ENCODE measurements around the gene GDPD4.
"Not testable (repeated sequence)": the region's sequence is repeated elsewhere in the genome, so short reads cannot be mapped to it uniquely, and the experiment has no call there.

The GDPD4 gene

GRCh38 chr11:77300028-77300427 lies 1.5 kb downstream of the GDPD4 start:
- H3K9me3 ChIP-seq (ENCODE audit: control insufficient read depth, insufficient read depth, low read depth, low read length); H3K36me3 ChIP-seq (ENCODE audit: control insufficient read depth in 2 of 2, insufficient read depth in 1 of 2, low read length in 2 of 2); POLR2A ChIA-PET; CTCF ChIA-PET; H3K4me1 ChIP-seq (ENCODE audit: control insufficient read depth, insufficient read depth, low read length); H3K4me3 ChIP-seq (ENCODE audit: low read depth, low read length); H3K27ac ChIP-seq (ENCODE audit: extremely low read depth, low read depth, low read length): not testable (repeated sequence)
- TF ChIP-seq SP2 (tag by site-specific recombination; IDR thresholded peaks at IDR 0.05) (peak; percentile 35; the same call in 1 of the 2 replicates), SETDB1 (IDR thresholded peaks at IDR 0.05; ENCODE audit: insufficient read length, low read length) (peak; percentile 36)

DNA sequence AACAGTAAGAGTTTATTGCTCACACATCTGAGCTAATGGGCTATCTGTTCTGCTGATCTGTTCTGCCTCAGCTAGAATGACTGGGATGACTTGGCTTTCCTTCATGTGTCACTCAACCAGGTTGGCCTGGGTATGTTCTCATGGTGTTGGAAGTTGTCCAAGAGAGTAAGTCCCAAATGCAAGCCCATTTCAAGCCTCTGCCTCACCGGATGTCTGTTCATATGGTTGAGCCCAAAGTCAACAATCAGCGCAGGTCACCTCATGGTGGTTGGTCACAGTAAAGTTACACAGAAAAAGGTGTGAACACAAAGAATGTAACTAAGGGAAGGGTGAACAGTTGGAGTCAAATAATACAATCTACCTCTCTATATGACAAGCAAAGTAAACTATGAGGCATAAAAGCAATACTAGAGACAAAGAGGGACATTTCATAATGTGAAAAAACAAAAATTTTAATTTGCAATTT lies 1.9 kb downstream of the GDPD4 start:
- no peaks in the 10 kb centered on the region for H3K4me1 ChIP-seq (ENCODE audit: control insufficient read depth, insufficient read depth, low read length)
- ChIA-PET CTCF (no interaction called here), POLR2A (no interaction called here)
- H3K9me3 ChIP-seq (ENCODE audit: control insufficient read depth, insufficient read depth, low read depth, low read length), result no peaks in the 10 kb centered on the region
- TF ChIP-seq, protein P1, sequence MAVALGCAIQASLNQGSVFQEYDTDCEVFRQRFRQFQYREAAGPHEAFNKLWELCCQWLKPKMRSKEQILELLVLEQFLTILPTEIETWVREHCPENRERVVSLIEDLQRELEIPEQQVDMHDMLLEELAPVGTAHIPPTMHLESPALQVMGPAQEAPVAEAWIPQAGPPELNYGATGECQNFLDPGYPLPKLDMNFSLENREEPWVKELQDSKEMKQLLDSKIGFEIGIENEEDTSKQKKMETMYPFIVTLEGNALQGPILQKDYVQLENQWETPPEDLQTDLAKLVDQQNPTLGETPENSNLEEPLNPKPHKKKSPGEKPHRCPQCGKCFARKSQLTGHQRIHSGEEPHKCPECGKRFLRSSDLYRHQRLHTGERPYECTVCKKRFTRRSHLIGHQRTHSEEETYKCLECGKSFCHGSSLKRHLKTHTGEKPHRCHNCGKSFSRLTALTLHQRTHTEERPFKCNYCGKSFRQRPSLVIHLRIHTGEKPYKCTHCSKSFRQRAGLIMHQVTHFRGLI (tag by site-specific recombination; IDR thresholded peaks at IDR 0.05), result peak; percentile 59; the same call in 1 of the 2 replicates
- TF ChIP-seq ZXDB (tag by site-specific recombination; IDR thresholded peaks at IDR 0.05) (no peak), ZNF404 (tag by site-specific recombination; IDR thresholded peaks at IDR 0.05) (no peak), ZNF324 (tag by site-specific recombination; IDR thresholded peaks at IDR 0.05) (no peak), YY2 (tag by site-specific recombination; IDR thresholded peaks at IDR 0.05) (no peak), ZNF600 (tag by site-specific recombination; IDR thresholded peaks at IDR 0.05) (peak; percentile 59)
- TF ChIP-seq, protein P2, sequence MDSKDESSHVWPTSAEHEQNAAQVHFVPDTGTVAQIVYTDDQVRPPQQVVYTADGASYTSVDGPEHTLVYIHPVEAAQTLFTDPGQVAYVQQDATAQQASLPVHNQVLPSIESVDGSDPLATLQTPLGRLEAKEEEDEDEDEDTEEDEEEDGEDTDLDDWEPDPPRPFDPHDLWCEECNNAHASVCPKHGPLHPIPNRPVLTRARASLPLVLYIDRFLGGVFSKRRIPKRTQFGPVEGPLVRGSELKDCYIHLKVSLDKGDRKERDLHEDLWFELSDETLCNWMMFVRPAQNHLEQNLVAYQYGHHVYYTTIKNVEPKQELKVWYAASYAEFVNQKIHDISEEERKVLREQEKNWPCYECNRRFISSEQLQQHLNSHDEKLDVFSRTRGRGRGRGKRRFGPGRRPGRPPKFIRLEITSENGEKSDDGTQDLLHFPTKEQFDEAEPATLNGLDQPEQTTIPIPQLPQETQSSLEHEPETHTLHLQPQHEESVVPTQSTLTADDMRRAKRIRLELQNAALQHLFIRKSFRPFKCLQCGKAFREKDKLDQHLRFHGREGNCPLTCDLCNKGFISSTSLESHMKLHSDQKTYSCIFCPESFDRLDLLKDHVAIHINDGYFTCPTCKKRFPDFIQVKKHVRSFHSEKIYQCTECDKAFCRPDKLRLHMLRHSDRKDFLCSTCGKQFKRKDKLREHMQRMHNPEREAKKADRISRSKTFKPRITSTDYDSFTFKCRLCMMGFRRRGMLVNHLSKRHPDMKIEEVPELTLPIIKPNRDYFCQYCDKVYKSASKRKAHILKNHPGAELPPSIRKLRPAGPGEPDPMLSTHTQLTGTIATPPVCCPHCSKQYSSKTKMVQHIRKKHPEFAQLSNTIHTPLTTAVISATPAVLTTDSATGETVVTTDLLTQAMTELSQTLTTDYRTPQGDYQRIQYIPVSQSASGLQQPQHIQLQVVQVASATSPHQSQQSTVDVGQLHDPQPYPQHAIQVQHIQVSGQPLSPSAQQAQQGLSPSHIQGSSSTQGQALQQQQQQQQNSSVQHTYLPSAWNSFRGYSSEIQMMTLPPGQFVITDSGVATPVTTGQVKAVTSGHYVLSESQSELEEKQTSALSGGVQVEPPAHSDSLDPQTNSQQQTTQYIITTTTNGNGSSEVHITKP (tag by site-specific recombination; IDR thresholded peaks at IDR 0.05), result peak; percentile 87
- H3K36me3 ChIP-seq (ENCODE audit: control insufficient read depth in 2 of 2, insufficient read depth in 1 of 2, low read length in 2 of 2), result no peaks in the 10 kb centered on the region
- no peak overlapping the region for H3K27ac ChIP-seq (ENCODE audit: extremely low read depth, low read depth, low read length)
- no peak overlapping the region for H3K4me3 ChIP-seq (ENCODE audit: low read depth, low read length)

- ChIA-PET POLR2A (no interaction called here), CTCF (interaction anchor here (0.7 kb wide), 1 partner anchor 123 kb away, joined by 6 read pairs; no protein-coding TSS in a partner anchor)
- Histone ChIP-seq H3K4me1 (ENCODE audit: control insufficient read depth, insufficient read depth, low read length) (no peaks in the 10 kb centered on the region), H3K9me3 (ENCODE audit: control insufficient read depth, insufficient read depth, low read depth, low read length) (no peaks in the 10 kb centered on the region), H3K4me3 (ENCODE audit: low read depth, low read length) (no peak overlapping the region), H3K36me3 (ENCODE audit: control insufficient read depth in 2 of 2, insufficient read depth in 1 of 2, low read length in 2 of 2) (no peaks in the 10 kb centered on the region), H3K27ac (ENCODE audit: extremely low read depth, low read depth, low read length) (no peak overlapping the region)
- TF ChIP-seq, protein P3, sequence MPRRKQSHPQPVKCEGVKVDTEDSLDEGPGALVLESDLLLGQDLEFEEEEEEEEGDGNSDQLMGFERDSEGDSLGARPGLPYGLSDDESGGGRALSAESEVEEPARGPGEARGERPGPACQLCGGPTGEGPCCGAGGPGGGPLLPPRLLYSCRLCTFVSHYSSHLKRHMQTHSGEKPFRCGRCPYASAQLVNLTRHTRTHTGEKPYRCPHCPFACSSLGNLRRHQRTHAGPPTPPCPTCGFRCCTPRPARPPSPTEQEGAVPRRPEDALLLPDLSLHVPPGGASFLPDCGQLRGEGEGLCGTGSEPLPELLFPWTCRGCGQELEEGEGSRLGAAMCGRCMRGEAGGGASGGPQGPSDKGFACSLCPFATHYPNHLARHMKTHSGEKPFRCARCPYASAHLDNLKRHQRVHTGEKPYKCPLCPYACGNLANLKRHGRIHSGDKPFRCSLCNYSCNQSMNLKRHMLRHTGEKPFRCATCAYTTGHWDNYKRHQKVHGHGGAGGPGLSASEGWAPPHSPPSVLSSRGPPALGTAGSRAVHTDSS (tag by site-specific recombination; IDR thresholded peaks at IDR 0.05), result no peak
- TF ChIP-seq RBAK (tag by site-specific recombination; IDR thresholded peaks at IDR 0.05) (no peak), ZNF211 (tag by site-specific recombination; IDR thresholded peaks at IDR 0.05; ENCODE audit: low read depth) (no peak)
- TF ChIP-seq, protein P4, sequence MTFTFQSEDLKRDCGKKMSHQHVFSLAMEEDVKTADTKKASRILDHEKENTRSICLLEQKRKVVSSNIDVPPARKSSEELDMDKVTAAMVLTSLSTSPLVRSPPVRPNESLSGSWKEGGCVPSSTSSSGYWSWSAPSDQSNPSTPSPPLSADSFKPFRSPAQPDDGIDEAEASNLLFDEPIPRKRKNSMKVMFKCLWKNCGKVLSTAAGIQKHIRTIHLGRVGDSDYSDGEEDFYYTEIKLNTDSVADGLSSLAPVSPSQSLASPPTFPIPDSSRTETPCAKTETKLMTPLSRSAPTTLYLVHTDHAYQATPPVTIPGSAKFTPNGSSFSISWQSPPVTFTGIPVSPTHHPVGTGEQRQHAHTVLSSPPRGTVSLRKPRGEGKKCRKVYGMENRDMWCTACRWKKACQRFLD (tag by site-specific recombination; IDR thresholded peaks at IDR 0.05), result no peak
Measured at GRCh38 chr11:77294040-77294439, 7.4 kb downstream of the GDPD4 start.

Measured in HEK293 (cell line).